Hippocampal formation (tissue), 2 donors: Measurements from ENCODE around the gene CLDN6.

Experiments used
- DNase-seq, 2 donors: peaks; one replicate each; lab custom pipeline; 2025; lab: John Stamatoyannopoulos, UW

CLDN6 gene

GRCh38 chr16:2971134-2971984, 46.6 kb downstream of the CLDN6 start:
- DNase-seq = no peak

DNA sequence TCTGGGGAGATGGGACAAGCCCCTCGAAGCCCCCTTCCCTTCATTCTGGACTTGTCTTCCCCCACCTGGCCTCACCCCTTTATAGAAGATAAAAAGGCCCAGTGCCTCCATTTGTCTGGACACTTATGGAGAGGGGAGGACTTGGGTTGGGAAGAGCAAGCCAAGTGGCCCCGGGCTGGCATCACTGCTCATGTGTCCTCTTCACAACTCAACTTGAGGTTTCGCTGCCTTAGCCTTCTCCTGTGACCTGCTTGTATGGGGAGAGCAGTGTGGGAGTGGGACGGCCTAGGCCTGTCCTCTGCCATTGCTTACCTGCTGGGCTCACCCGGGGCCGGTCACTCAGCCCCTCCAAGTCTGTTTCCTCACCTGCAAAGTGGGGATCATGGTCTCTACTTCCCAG, 47.4 kb downstream of the CLDN6 start:
- DNase-seq = no peak

DNA sequence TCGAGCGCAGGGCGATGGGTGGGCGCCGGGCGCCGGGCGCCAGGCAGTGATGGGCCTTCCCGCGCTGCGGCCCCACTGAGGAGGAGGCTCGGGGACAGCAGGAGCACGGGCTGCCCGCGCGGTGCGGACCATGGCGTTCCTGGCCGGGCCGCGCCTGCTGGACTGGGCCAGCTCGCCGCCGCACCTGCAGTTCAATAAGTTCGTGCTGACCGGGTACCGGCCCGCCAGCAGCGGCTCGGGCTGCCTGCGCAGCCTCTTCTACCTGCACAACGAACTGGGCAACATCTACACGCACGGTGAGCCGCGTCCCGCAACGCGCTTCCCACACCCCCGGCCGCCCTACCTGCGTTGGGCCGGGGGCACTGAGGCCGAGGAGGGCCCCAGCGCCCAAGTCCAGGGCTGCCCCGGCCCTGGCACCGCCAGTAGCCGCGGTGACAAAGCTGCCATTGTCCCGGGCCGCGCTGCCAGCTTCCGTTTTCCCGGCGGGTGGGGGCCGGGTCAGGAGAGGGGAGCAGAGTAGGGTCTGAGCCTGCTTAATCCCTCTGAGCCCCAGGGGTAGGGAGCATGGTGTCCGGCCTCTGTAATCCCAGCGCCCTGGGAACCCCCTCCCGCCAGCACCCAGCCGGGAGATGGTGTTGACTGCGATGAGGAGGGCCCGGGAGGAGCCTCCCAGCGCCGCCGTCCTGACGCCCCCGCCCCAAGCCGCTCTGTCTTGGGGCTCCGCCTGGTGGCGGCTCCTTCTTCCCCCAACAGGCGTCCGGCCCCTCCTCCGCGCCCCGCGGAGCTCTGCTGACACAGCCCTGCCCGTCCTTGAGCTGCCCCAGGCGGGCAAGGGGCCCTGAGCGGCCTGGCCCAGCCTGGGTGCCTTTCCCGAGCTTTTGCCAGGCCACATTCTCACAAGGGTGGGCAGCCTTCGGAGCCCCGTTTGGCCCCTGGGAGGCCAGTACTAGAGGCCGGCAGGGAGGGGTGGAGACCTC, 48.1 kb downstream of the CLDN6 start:
- peak; percentile 27 to 67 for DNase-seq

DNA sequence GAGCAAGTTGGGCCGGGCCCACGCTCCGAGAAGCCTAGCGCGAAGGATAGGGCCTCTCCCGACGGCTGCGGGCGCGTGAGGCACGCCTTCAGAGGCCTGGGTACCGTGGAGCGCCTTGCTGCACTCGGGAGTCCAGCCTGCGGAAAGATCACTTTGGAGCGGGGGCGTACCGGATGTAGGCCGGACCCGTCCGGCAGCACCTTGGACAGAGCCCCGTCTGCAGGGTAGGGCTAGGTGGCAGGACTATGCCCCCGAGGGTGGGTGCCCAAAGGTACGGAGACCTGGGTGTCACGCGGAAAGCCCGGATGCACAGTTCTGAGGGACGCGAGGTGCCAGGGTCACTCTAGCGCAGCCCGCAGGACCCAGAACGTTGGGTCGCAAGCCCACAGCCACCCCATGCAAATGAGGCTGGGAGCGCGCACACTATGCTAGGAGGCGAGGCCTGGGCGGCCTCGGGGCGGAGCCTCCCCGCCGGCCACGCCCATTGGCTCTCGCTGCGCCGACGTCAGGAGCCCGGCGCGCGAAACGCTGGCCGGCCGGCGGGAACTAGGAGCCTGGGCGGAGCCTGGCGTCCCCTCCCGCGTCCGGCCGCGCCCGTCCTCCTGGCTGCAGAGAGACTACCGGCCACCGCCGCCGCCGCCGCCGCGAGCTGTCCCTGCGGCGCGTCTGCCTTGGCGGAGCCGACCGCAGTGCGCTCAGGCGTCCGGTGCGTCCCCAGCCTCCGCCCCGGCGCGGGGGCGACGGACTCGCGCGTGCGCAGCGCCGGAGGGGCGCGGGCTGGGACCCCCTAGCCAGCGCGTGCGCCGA, 49.0 kb downstream of the CLDN6 start, which contains the start of gene PAQR4:
Gene PAQR4 (plus strand): TSS at position 611 of the 807 bp plus-strand sequence. CDS start 327 bp downstream, outside the sequence.
- peak; percentile 81 to 88 for DNase-seq

GRCh38 chr16:2968368-2968737, 49.6 kb downstream of the CLDN6 start:
- DNase-seq = no peak

DNA sequence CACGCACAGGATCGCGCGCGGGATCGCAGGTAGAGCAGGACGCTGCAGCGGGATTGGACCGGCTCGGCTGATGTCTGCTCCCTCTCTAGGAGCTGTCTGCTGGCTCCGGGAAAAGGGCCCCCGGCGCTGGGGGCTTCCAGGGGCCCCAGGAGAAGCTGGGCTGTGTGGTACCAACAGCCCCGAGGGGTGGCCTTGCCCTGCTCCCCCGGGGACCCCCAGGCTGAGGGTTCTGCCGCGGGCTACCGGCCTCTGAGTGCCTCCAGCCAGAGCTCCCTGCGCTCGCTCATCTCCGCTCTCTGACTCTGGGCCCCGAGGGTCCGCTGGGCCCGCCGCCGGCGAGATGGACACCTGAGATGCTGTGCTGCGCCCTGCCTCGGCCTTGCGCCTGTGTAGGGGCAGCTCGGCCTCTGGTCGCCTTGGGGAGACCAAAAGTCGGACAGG, 50.2 kb downstream of the CLDN6 start:
- no peak for DNase-seq

GRCh38 chr16:2967211-2967631, 50.8 kb downstream of the CLDN6 start:
- DNase-seq = no peak

- no peak for DNase-seq
These were observed 51.2 kb downstream of the CLDN6 start for GRCh38 chr16:2966808-2967191.

DNA sequence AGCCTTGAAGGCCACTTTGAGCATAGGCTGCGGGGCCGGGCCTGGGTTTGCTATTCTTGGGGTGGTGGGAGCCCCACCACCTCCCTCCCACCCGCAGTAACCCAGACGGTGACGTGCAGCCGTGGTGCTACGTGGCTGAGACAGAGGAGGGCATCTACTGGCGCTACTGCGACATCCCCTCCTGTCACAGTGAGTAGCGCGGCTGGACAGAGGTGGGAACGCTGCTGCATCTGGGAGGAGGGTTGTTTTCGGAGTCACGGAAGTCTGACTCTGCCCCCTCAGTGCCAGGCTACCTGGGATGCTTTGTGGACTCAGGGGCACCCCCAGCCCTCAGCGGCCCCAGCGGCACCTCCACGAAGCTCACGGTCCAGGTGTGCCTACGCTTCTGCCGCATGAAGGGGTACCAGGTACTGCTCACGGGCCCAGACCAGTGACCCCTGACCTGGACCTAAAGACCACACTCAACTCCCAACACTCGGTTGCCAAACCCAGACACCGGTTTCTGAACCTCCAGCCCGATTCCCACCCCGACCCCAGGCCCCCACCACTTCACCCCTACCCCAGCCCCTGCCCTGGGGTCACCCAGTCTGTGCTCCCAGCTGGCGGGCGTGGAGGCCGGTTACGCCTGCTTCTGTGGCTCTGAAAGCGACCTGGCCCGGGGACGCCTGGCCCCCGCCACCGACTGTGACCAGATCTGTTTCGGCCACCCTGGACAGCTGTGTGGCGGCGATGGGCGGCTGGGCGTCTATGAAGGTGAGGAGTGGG, 51.8 kb downstream of the CLDN6 start:
- DNase-seq = no peak
